Activated CD8-positive, alpha-beta memory T cell treated with anti-CD3 and anti-CD28 coated beads, Interleukin-2, amount 10 ng/mL, durations not matched to agents 7 days and 5 days (primary cell): Measurements from ENCODE around the gene HOOK2. TPM values are rescaled to one million over a fixed set of nuclear protein-coding genes. Genes with fewer than 3 reads are reported as not detected.

Experiments used
- ATAC-seq: fragments of 150-1000 bp; cut with Tn5 transposase; one replicate; pipeline ENCODE4 v1.10.0; 2021; ENCODE audit warnings: moderate library complexity
- CTCF ChIA-PET: fragments of 350-600 bp; sonication (Branson Sonifier 250); formaldehyde crosslinking; loops from one replicate; lab custom pipeline; 2021; ENCODE audit warnings: antibody characterized with exemption; lab: Charles Lee
- DNase-seq: peaks from one replicate; pipeline ENCODE4 v3.0.0-alpha.2; 2020
- H3K27ac Mint-ChIP-seq: one replicate; pipeline ENCODE4 v1.8.0; 2021; ENCODE audit warnings: mild to moderate bottlenecking, mixed read lengths
- H3K27me3 Mint-ChIP-seq: one replicate; pipeline ENCODE4 v1.8.0; 2021; ENCODE audit warnings: mixed read lengths
- H3K36me3 Mint-ChIP-seq: one replicate; pipeline ENCODE4 v1.8.0; 2021; ENCODE audit warnings: mild to moderate bottlenecking, mixed read lengths
- H3K4me1 Mint-ChIP-seq: one replicate; pipeline ENCODE4 v1.8.0; 2021; ENCODE audit warnings: mixed read lengths
- H3K4me3 Mint-ChIP-seq: one replicate; pipeline ENCODE4 v1.8.0; 2021; ENCODE audit warnings: mild to moderate bottlenecking, moderate library complexity, mixed read lengths
- H3K9me3 Mint-ChIP-seq: one replicate; pipeline ENCODE4 v1.8.0; 2022; ENCODE audit warnings: low read depth, mixed read lengths
- total RNA-seq, 2 experiments: library from RNA; stranded (reverse); gene quantifications; one replicate each; pipeline ENCODE4 v1.2.3, GENCODE V29; 2021

HOOK2 gene
- total RNA-seq, 2 experiments from 2014 or later = 16.6 to 18.2 TPM

GRCh38 chr19:12784871-12785430 lies 9.6 kb upstream of the HOOK2 start:
- Mint-ChIP-seq H3K4me3 (no peak overlapping the region), H3K4me1 (peaks cover 30% of the 10 kb centered on the region), H3K36me3 (peaks cover 1% of the 10 kb centered on the region), H3K9me3 (no peaks in the 10 kb centered on the region), H3K27me3 (no peaks in the 10 kb centered on the region), H3K27ac (no peak overlapping the region)
- CTCF ChIA-PET = interaction anchor here (1.0 to 4.7 kb wide), 3 partner anchors 8 to 19 kb away, joined by 3 to 62 read pairs (median 19); partner anchors contain the start of gene HOOK2
- ATAC-seq (peak; percentile 2), DNase-seq (peak; percentile 80)

GRCh38 chr19:12784394-12784870 lies 9.1 kb upstream of the HOOK2 start:
- CTCF ChIA-PET = interaction anchor here (30.0 kb wide), 1 partner anchor 15 kb away, joined by 1017 read pairs; the partner anchor contains the start of genes JUNB, PRDX2, RNASEH2A and THSD8
- H3K36me3 Mint-ChIP-seq = peaks cover 1% of the 10 kb centered on the region

GRCh38 chr19:12783849-12784393 lies 8.6 kb upstream of the HOOK2 start:
- peak; percentile 65 for DNase-seq
- peak overlapping the region; percentile 67 for H3K4me3 Mint-ChIP-seq
- no peak overlapping the region for H3K27ac Mint-ChIP-seq

More at GRCh38 chr19:12784394-12784870, 9.1 kb upstream of the HOOK2 start:
- Mint-ChIP-seq H3K4me1 (peaks cover 35% of the 10 kb centered on the region), H3K9me3 (no peaks in the 10 kb centered on the region), H3K27me3 (no peaks in the 10 kb centered on the region), H3K27ac (no peak overlapping the region), H3K4me3 (no peak overlapping the region)
- ATAC-seq (peak; percentile 2), DNase-seq (peak; percentile 54)

GRCh38 chr19:12783291-12783848 lies 8.0 kb upstream of the HOOK2 start:
- DNase-seq (peak; percentile 88), ATAC-seq (peak; percentile 3)
- H3K36me3 Mint-ChIP-seq = no peaks in the 10 kb centered on the region
- H3K27me3 Mint-ChIP-seq = no peaks in the 10 kb centered on the region
- peaks cover 41% of the 10 kb centered on the region for H3K4me1 Mint-ChIP-seq
- no peaks in the 10 kb centered on the region for H3K9me3 Mint-ChIP-seq
- H3K4me3 Mint-ChIP-seq = peak overlapping the region; percentile 78
- CTCF ChIA-PET = interaction anchor here (1.2 to 30.0 kb wide), 2 partner anchors 16 to 47 kb away, joined by 4 to 1017 read pairs; partner anchors contain the start of genes JUNB, PRDX2, RNASEH2A and THSD8
- H3K27ac Mint-ChIP-seq = no peak overlapping the region

More at GRCh38 chr19:12783849-12784393, 8.6 kb upstream of the HOOK2 start:
- CTCF ChIA-PET = interaction anchor here (30.0 kb wide), 1 partner anchor 15 kb away, joined by 1017 read pairs; the partner anchor contains the start of genes JUNB, PRDX2, RNASEH2A and THSD8
- Mint-ChIP-seq H3K27me3 (no peaks in the 10 kb centered on the region), H3K36me3 (peaks cover under 1% of the 10 kb centered on the region), H3K9me3 (no peaks in the 10 kb centered on the region), H3K4me1 (peaks cover 39% of the 10 kb centered on the region)
- ATAC-seq = no peak

GRCh38 chr19:12782424-12783290 lies 7.3 kb upstream of the HOOK2 start:
- peak; percentile 92 for DNase-seq
- Mint-ChIP-seq H3K36me3 (no peaks in the 10 kb centered on the region), H3K9me3 (no peaks in the 10 kb centered on the region), H3K27me3 (no peaks in the 10 kb centered on the region), H3K27ac (no peak overlapping the region), H3K4me3 (peak overlapping the region; percentile 78), H3K4me1 (peaks cover 36% of the 10 kb centered on the region)
- peak; percentile 59 for ATAC-seq
- CTCF ChIA-PET = interaction anchor here (0.6 to 30.0 kb wide), 6 partner anchors 9 to 183 kb away, joined by 3 to 1017 read pairs (median 4); partner anchors contain the start of genes JUNB, PRDX2, RNASEH2A and THSD8

- ATAC-seq (peak; percentile 9), DNase-seq (no peak)
- no peaks in the 10 kb centered on the region for H3K36me3 Mint-ChIP-seq
- no peak overlapping the region for H3K27ac Mint-ChIP-seq
- peaks cover 39% of the 10 kb centered on the region for H3K4me1 Mint-ChIP-seq
- H3K27me3 Mint-ChIP-seq = no peaks in the 10 kb centered on the region
- CTCF ChIA-PET = interaction anchor here (0.6 to 30.0 kb wide), 6 partner anchors 9 to 183 kb away, joined by 3 to 1017 read pairs (median 4); partner anchors contain the start of genes JUNB, PRDX2, RNASEH2A and THSD8
- peak overlapping the region; percentile 78 for H3K4me3 Mint-ChIP-seq
- H3K9me3 Mint-ChIP-seq = no peaks in the 10 kb centered on the region
These were observed 6.7 kb upstream of the HOOK2 start for GRCh38 chr19:12782174-12782423.

- DNase-seq = peak; percentile 64
- Mint-ChIP-seq H3K27ac (peak overlapping the region; percentile 97), H3K4me1 (peaks cover 38% of the 10 kb centered on the region), H3K4me3 (peak overlapping the region; percentile 76), H3K9me3 (no peaks in the 10 kb centered on the region), H3K36me3 (no peaks in the 10 kb centered on the region), H3K27me3 (no peaks in the 10 kb centered on the region)
- ATAC-seq = no peak
- CTCF ChIA-PET = interaction anchor here (1.2 to 30.0 kb wide), 6 partner anchors 8 to 20 kb away, joined by 3 to 1017 read pairs (median 34); partner anchors contain the start of genes JUNB, PRDX2, RNASEH2A and THSD8
These were observed 4.0 kb upstream of the HOOK2 start for GRCh38 chr19:12779162-12779993.

GRCh38 chr19:12778905-12779161 lies 3.5 kb upstream of the HOOK2 start:
- ATAC-seq = no peak
- H3K9me3 Mint-ChIP-seq = no peaks in the 10 kb centered on the region
- peaks cover 38% of the 10 kb centered on the region for H3K4me1 Mint-ChIP-seq
- no peaks in the 10 kb centered on the region for H3K36me3 Mint-ChIP-seq
- no peaks in the 10 kb centered on the region for H3K27me3 Mint-ChIP-seq
- peak overlapping the region; percentile 97 for H3K27ac Mint-ChIP-seq
- peak overlapping the region; percentile 76 for H3K4me3 Mint-ChIP-seq
- no peak for DNase-seq
- CTCF ChIA-PET = interaction anchor here (0.6 to 30.0 kb wide), 9 partner anchors 9 to 69 kb away, joined by 4 to 1017 read pairs (median 8); partner anchors contain the start of genes JUNB, PRDX2, RNASEH2A and THSD8

- DNase-seq = peak; percentile 71
- H3K27ac Mint-ChIP-seq = peak overlapping the region; percentile 97
- CTCF ChIA-PET = interaction anchor here (0.6 to 30.0 kb wide), 12 partner anchors 8 to 187 kb away, joined by 4 to 1017 read pairs (median 6); partner anchors contain the start of genes JUNB, PRDX2, RNASEH2A and THSD8
- H3K4me1 Mint-ChIP-seq = peaks cover 38% of the 10 kb centered on the region
- no peaks in the 10 kb centered on the region for H3K9me3 Mint-ChIP-seq
- peak; percentile 6 for ATAC-seq
- H3K4me3 Mint-ChIP-seq = peak overlapping the region; percentile 76
- no peaks in the 10 kb centered on the region for H3K27me3 Mint-ChIP-seq
- no peaks in the 10 kb centered on the region for H3K36me3 Mint-ChIP-seq
These were observed 2.9 kb upstream of the HOOK2 start for GRCh38 chr19:12778017-12778904.

- Mint-ChIP-seq H3K4me3 (peak overlapping the region; percentile 76), H3K27me3 (no peaks in the 10 kb centered on the region), H3K27ac (peak overlapping the region; percentile 97), H3K36me3 (no peaks in the 10 kb centered on the region), H3K9me3 (no peaks in the 10 kb centered on the region), H3K4me1 (peaks cover 37% of the 10 kb centered on the region)
- ATAC-seq (peak; percentile 41), DNase-seq (peak; percentile 87)
- CTCF ChIA-PET = interaction anchor here (0.7 to 30.0 kb wide), 11 partner anchors 10 to 188 kb away, joined by 3 to 1017 read pairs (median 11); partner anchors contain the start of genes JUNB, PRDX2, RNASEH2A and THSD8
These were observed 2.1 kb upstream of the HOOK2 start for GRCh38 chr19:12777217-12778016.
